ENCODE measurements around the gene KLC4.

Gene KLC4

GRCh38 chr6:43086022-43086658 is 26.7 kb downstream of the KLC4 start:
- H3K4me3 ChIP-seq (replicated peaks in 1 of 2; ENCODE audit: low read depth in 2 of 2, low read length in 2 of 2), result no peak overlapping the region
- TF ChIP-seq CTCF (IDR thresholded peaks at IDR 0.05; ENCODE audit: low read depth, low read length), result no peak
- DNase-seq (ENCODE audit: low read depth in 2 of 2), result no peak

- no peak overlapping the region for H3K4me3 ChIP-seq (replicated peaks in 1 of 2; ENCODE audit: low read depth in 2 of 2, low read length in 2 of 2)
- no peak for DNase-seq (ENCODE audit: low read depth in 2 of 2)
Observed at GRCh38 chr6:43088654-43089056, 29.2 kb downstream of the KLC4 start.

GRCh38 chr6:43089467-43089866 is 30.0 kb downstream of the KLC4 start:
- H3K4me3 ChIP-seq (replicated peaks in 1 of 2; ENCODE audit: low read depth in 2 of 2, low read length in 2 of 2), result no peak overlapping the region
- TF ChIP-seq CTCF (IDR thresholded peaks at IDR 0.05; ENCODE audit: low read depth, low read length), result no peak
- no peak for DNase-seq (ENCODE audit: low read depth in 2 of 2)

More at GRCh38 chr6:43088654-43089056, 29.2 kb downstream of the KLC4 start:
- no peak for TF ChIP-seq CTCF (IDR thresholded peaks at IDR 0.05; ENCODE audit: low read depth, low read length)

GRCh38 chr6:43089874-43090558 is 30.6 kb downstream of the KLC4 start:
- no peak overlapping the region for H3K4me3 ChIP-seq (replicated peaks in 1 of 2; ENCODE audit: low read depth in 2 of 2, low read length in 2 of 2)
- TF ChIP-seq CTCF (IDR thresholded peaks at IDR 0.05; ENCODE audit: low read depth, low read length), result no peak
- no peak for DNase-seq (ENCODE audit: low read depth in 2 of 2)

GRCh38 chr6:43090559-43090956 is 31.1 kb downstream of the KLC4 start:
- no peak for TF ChIP-seq CTCF (IDR thresholded peaks at IDR 0.05; ENCODE audit: low read depth, low read length)
- no peak overlapping the region for H3K4me3 ChIP-seq (replicated peaks in 1 of 2; ENCODE audit: low read depth in 2 of 2, low read length in 2 of 2)
- DNase-seq (ENCODE audit: low read depth in 2 of 2), result no peak

- no peak for TF ChIP-seq CTCF (IDR thresholded peaks at IDR 0.05; ENCODE audit: low read depth, low read length)
- DNase-seq (ENCODE audit: low read depth in 2 of 2), result no peak
- no peak overlapping the region for H3K4me3 ChIP-seq (replicated peaks in 1 of 2; ENCODE audit: low read depth in 2 of 2, low read length in 2 of 2)
Observed at GRCh38 chr6:43091020-43091419, 31.6 kb downstream of the KLC4 start.
